IMR-90 (cell line): Measurements from ENCODE around the gene LTBP2. TPM values are rescaled to one million over a fixed set of nuclear protein-coding genes. Genes with fewer than 3 reads are reported as not detected.

Source experiments
- ATAC-seq: fragments of 200-7000 bp; cut with Tn5 transposase; 2 replicates; pipeline ENCODE4 v1.9.1; 2020; ENCODE audit warnings: low read depth, mild to moderate bottlenecking, moderate library complexity
- BruUV-seq: library from RNA; stranded (reverse); fragments of 400-500 nt; replicated peaks from 2 replicates; lab custom pipeline; 2021; lab: Mats Ljungman, UMichigan
- CTCF ChIA-PET: fragments of 300-600 bp; formaldehyde crosslinking; extraction: SDS; loops from one replicate; lab custom pipeline; 2021; ENCODE audit warnings: antibody characterized with exemption; lab: Yijun Ruan, JAX
- POLR2A ChIA-PET: fragments of 300-600 bp; sonication (Branson Sonifier 250); formaldehyde crosslinking; loops from one replicate; lab custom pipeline; 2022; ENCODE audit warnings: antibody characterized with exemption; ENCODE audit not compliant: unreplicated experiment; lab: Charles Lee
- DNase-seq: peaks from one replicate; pipeline ENCODE4 v3.0.0; 2013
- H2AFZ ChIP-seq: replicated peaks from 2 replicates; pipeline ENCODE3; 2013; ENCODE audit warnings: low read length, mild to moderate bottlenecking; ENCODE audit not compliant: poor library complexity
- H2AK5ac ChIP-seq: 2 replicates; pipeline ENCODE4 v1.6.1; 2013; ENCODE audit warnings: low read depth, low read length, inconsistent platforms
- H2AK9ac ChIP-seq: replicated peaks from 2 replicates; pipeline ENCODE3; 2013; ENCODE audit warnings: mild to moderate bottlenecking, low read depth, low read length, moderate library complexity; ENCODE audit not compliant: poor library complexity
- H2BK120ac ChIP-seq: 2 replicates; pipeline ENCODE4 v1.6.1; 2013; ENCODE audit warnings: low read depth, low read length, inconsistent platforms
- H2BK15ac ChIP-seq: 3 replicates; pipeline ENCODE4 v1.6.1; 2013; ENCODE audit warnings: low read depth, low read length, inconsistent platforms
- H2BK20ac ChIP-seq: 2 replicates; pipeline ENCODE4 v1.6.1; 2013; ENCODE audit warnings: low read depth, mild to moderate bottlenecking, inconsistent platforms, low read length, moderate library complexity
- H2BK5ac ChIP-seq: 2 replicates; pipeline ENCODE4 v1.6.1; 2013; ENCODE audit warnings: mild to moderate bottlenecking, low read depth, low read length, inconsistent platforms; ENCODE audit not compliant: poor library complexity, severe bottlenecking
- H3K14ac ChIP-seq: replicated peaks from 2 replicates; pipeline ENCODE4 v1.6.1; 2013; ENCODE audit warnings: low read depth, low read length, inconsistent platforms
- H3K18ac ChIP-seq: 2 replicates; pipeline ENCODE4 v1.6.1; 2013; ENCODE audit warnings: low read depth, low read length, control low read depth
- H3K23ac ChIP-seq: 2 replicates; pipeline ENCODE4 v1.6.1; 2013; ENCODE audit warnings: low read depth, low read length, inconsistent platforms
- H3K27ac ChIP-seq: 2 replicates; pipeline ENCODE4 v1.5.1; 2013; ENCODE audit warnings: mild to moderate bottlenecking, control low read depth, low read length; ENCODE audit not compliant: insufficient read depth
- H3K27me3 ChIP-seq: 2 replicates; pipeline ENCODE4 v1.6.1; 2013; ENCODE audit warnings: low read length; ENCODE audit not compliant: control insufficient read depth, insufficient read depth
- H3K36me3 ChIP-seq: 2 replicates; pipeline ENCODE4 v1.6.1; 2013; ENCODE audit warnings: low read length, mixed read lengths; ENCODE audit not compliant: control insufficient read depth, insufficient read depth
- H3K4ac ChIP-seq: 2 replicates; pipeline ENCODE4 v1.6.1; 2013; ENCODE audit warnings: low read depth, low read length, inconsistent platforms
- H3K4me1 ChIP-seq: 2 replicates; pipeline ENCODE4 v1.6.1; 2013; ENCODE audit warnings: low read length, mixed read lengths; ENCODE audit not compliant: control insufficient read depth, insufficient read depth
- H3K4me2 ChIP-seq: 2 replicates; pipeline ENCODE4 v1.6.1; 2013; ENCODE audit warnings: low read depth, mild to moderate bottlenecking, control low read depth, low read length, moderate library complexity
- H3K4me3 ChIP-seq: 2 replicates; pipeline ENCODE4 v1.5.1; 2013; ENCODE audit warnings: low read depth, mild to moderate bottlenecking, control low read depth, low read length, moderate library complexity; ENCODE audit not compliant: insufficient read depth
- H3K56ac ChIP-seq: 2 replicates; pipeline ENCODE4 v1.6.1; 2013; ENCODE audit warnings: low read length, inconsistent platforms; ENCODE audit not compliant: insufficient read depth; ENCODE audit errors: extremely low read depth
- H3K79me1 ChIP-seq, 2 experiments: 2 replicates each; pipeline ENCODE4 v1.6.1; 2013; ENCODE audit warnings: low read length in 2 of 2, inconsistent platforms in 1 of 2, low read depth in 1 of 2
- H3K9ac ChIP-seq: 2 replicates; pipeline ENCODE4 v1.6.1; 2013; ENCODE audit warnings: low read depth, low read length, control low read depth
- H3K9me1 ChIP-seq: 2 replicates; pipeline ENCODE4 v1.6.1; 2013; ENCODE audit warnings: low read length, inconsistent platforms; ENCODE audit not compliant: insufficient read depth
- H3K9me3 ChIP-seq: 2 replicates; pipeline ENCODE4 v1.6.1; 2013; ENCODE audit warnings: low read length; ENCODE audit not compliant: control insufficient read depth, insufficient read depth
- H4K20me1 ChIP-seq: 2 replicates; pipeline ENCODE4 v1.6.1; 2013; ENCODE audit warnings: low read length, inconsistent platforms; ENCODE audit not compliant: insufficient read depth
- H4K5ac ChIP-seq: 2 replicates; pipeline ENCODE4 v1.6.1; 2013; ENCODE audit warnings: mild to moderate bottlenecking, low read depth, low read length, control low read depth
- H4K8ac ChIP-seq, 2 experiments: 2 replicates each; pipeline ENCODE4 v1.6.1; 2013; ENCODE audit warnings: low read depth in 2 of 2, low read length in 2 of 2, control low read depth in 1 of 2, inconsistent platforms in 1 of 2
- H4K91ac ChIP-seq: 2 replicates; pipeline ENCODE4 v1.6.1; 2013; ENCODE audit warnings: low read depth, low read length, inconsistent platforms; ENCODE audit not compliant: insufficient read depth
- BHLHE40 ChIP-seq: fragments of 150-350 bp; IDR thresholded peaks from 2 replicates; pipeline ENCODE4 v1.6.1; 2016; ENCODE audit warnings: mild to moderate bottlenecking, low read depth, low read length
- CEBPB ChIP-seq: IDR thresholded peaks from 2 replicates; pipeline ENCODE4 v1.6.1; 2012; ENCODE audit warnings: low read depth, low read length, improper control_type of control experiment
- CHD1 ChIP-seq: IDR thresholded peaks from 2 replicates; pipeline ENCODE4 v1.6.1; 2012; ENCODE audit warnings: low read depth, low read length, improper control_type of control experiment
- CTCF ChIP-seq: conservative IDR thresholded peaks from 2 replicates; pipeline ENCODE4 v1.5.1; 2012; ENCODE audit warnings: mild to moderate bottlenecking, low read depth, low read length, improper control_type of control experiment
- MAFK ChIP-seq: IDR thresholded peaks from 2 replicates; pipeline ENCODE4 v1.6.1; 2012; ENCODE audit warnings: low read depth, low read length, improper control_type of control experiment
- RAD21 ChIP-seq: IDR thresholded peaks from 2 replicates; pipeline ENCODE4 v1.6.1; 2012; ENCODE audit warnings: low read length, improper control_type of control experiment
- RCOR1 ChIP-seq: IDR thresholded peaks from 2 replicates; pipeline ENCODE4 v1.6.1; 2012; ENCODE audit warnings: mild to moderate bottlenecking, low read length, improper control_type of control experiment; ENCODE audit not compliant: insufficient replicate concordance
- RFX5 ChIP-seq: IDR thresholded peaks from 2 replicates; pipeline ENCODE4 v1.8.0; 2012; ENCODE audit warnings: low read depth, mild to moderate bottlenecking, low read length, moderate library complexity
- WGBS, 2 experiments: methylation state at CpG; one replicate each; pipeline versions ENCODE4 v1.1.5 to v1.1.7; 2013; ENCODE audit warnings: missing lambda C conversion rate in 2 of 2; ENCODE audit not compliant: insufficient read length in 1 of 2; ENCODE audit errors: extremely low coverage in 2 of 2; 5-methylcytosine and 5-hydroxymethylcytosine counted together
- dilution Hi-C: fragments of 300-500 bp; cut with HindIII; formaldehyde crosslinking; loops from one replicate; pipeline ENCODE4 v1.14.3; 2018; ENCODE audit warnings: low sequenced_read_pairs; ENCODE audit not compliant: unreplicated experiment
- in situ Hi-C: fragments of 300-500 bp; cut with MboI; formaldehyde crosslinking; loops from 3 replicates; pipeline ENCODE4 v1.14.3; 2019; ENCODE audit warnings: low sequenced_read_pairs, inconsistent platforms, mixed read lengths
- intact Hi-C: fragments of 100-400 bp; cut with micrococcal nuclease; formaldehyde crosslinking; loops from 2 replicates; pipeline ENCODE4 v1.10.0; 2022
- polyA plus RNA-seq, 3 experiments: library from polyadenylated mRNA; depleted of rRNA; stranded (reverse); fragments of >200 nt; gene quantifications; 2 replicates each; pipeline ENCODE4 v1.2.3, GENCODE V29; 2012; ENCODE audit warnings: low replicate concordance in 1 of 3
- total RNA-seq: library from RNA; depleted of rRNA; stranded (reverse); fragments of >200 nt; gene quantifications from 2 replicates; pipeline ENCODE4 v1.2.3, GENCODE V29; 2012

The LTBP2 gene
- total and polyA plus RNA-seq, 2 of the 4 experiments (the other 2 are of a cell fraction): 23.8 to 79.3 TPM

DNA sequence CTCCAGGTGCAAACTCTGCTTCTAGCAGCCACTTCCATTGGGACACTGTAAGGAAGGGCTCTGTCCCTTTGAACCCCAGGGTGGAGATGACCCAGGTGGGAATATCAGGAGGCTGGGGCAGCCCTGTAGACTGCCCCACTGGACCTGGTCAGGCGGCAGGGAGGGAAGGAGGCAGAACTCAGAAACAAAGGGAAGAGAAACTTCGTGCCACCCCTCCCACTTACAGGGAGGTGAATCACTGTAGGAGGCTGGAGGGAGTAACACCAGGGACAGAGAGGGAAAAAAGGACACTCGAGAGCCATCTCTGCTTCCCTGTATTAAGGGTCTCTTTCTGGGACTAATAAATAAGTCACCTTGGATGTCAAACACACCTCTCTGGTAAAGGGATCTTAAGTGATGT is 81.0 kb downstream of the LTBP2 start:
- Histone ChIP-seq H4K8ac (peak overlapping the region; percentile 11 to 59; a peak in 1 of 4 replicates), H2BK15ac (no peak overlapping the region), H2AK5ac (no peak overlapping the region; the same call in 1 of the 2 replicates), H4K5ac (no peak overlapping the region), H3K18ac (no peak overlapping the region), H3K9ac (no peak overlapping the region), H2AFZ (no peak overlapping the region), H3K79me1 (peaks cover 0 to 4% of the 10 kb centered on the region in 2 experiments; a peak in 1 of 4 replicates), H3K27me3 (no peaks in the 10 kb centered on the region), H3K4me3 (no peak overlapping the region), H3K4me1 (peaks cover 3% of the 10 kb centered on the region), H4K91ac (0 out of 2 replicates have a peak overlapping the region, but pooled peaks have one; percentile 1), H2BK120ac (no peak overlapping the region), H3K27ac (no peak overlapping the region), H3K56ac (no peak overlapping the region), H3K14ac (no peak overlapping the region), H4K20me1 (no peaks in the 10 kb centered on the region), H2BK20ac (no peak overlapping the region), H3K9me3 (no peaks in the 10 kb centered on the region), H3K9me1 (peaks cover 5% of the 10 kb centered on the region), H3K23ac (no peak overlapping the region), H2BK5ac (no peak overlapping the region), H3K4me2 (no peak overlapping the region), H3K4ac (no peak overlapping the region), H2AK9ac (peak overlapping the region; percentile 22), H3K36me3 (no peaks in the 10 kb centered on the region; the same call in 1 of the 2 replicates)
- DNase-seq (no peak), ATAC-seq (no peak)
- POLR2A ChIA-PET: no interaction called here
- BruUV-seq: no TSS peak
- no CpG with 5 or more reads among the region's 3 CpGs for WGBS, 2 experiments
- dilution Hi-C loops (no loop called here), intact Hi-C loops (no loop called here), in situ Hi-C loops (no loop called here)
- CTCF ChIA-PET: interaction anchor here (0.6 to 1.1 kb wide), 3 partner anchors 42 to 420 kb away, joined by 3 to 6 read pairs (median 3); no protein-coding TSS in a partner anchor
- no peak for TF ChIP-seq MAFK
- no peak for TF ChIP-seq BHLHE40
- TF ChIP-seq RAD21: no peak
- TF ChIP-seq CTCF: no peak
- TF ChIP-seq CHD1: no peak
- TF ChIP-seq CEBPB: no peak
- no peak for TF ChIP-seq RCOR1
- TF ChIP-seq RFX5: no peak
